Nephron (organoid): ENCODE results near the gene RAB37.

Source experiments
- H3K27ac Mint-ChIP-seq, 3 experiments: 2 replicates each; pipeline ENCODE4 v1.8.0; 2020; ENCODE audit warnings: mixed read lengths in 3 of 3, mild to moderate bottlenecking in 2 of 3, moderate library complexity in 1 of 3
- H3K27me3 Mint-ChIP-seq: 2 replicates; pipeline ENCODE4 v1.8.0; 2021; ENCODE audit warnings: low read depth, mild to moderate bottlenecking, moderate library complexity, mixed read lengths
- H3K36me3 Mint-ChIP-seq: 2 replicates; pipeline ENCODE4 v1.8.0; 2020; ENCODE audit warnings: low read depth, mixed read lengths
- H3K4me1 Mint-ChIP-seq: 2 replicates; pipeline ENCODE4 v1.8.0; 2020; ENCODE audit warnings: mixed read lengths
- H3K4me3 Mint-ChIP-seq, 3 experiments: 2 replicates each; pipeline ENCODE4 v1.8.0; 2020; ENCODE audit warnings: mild to moderate bottlenecking in 3 of 3, mixed read lengths in 3 of 3, moderate library complexity in 2 of 3
- H3K9me3 Mint-ChIP-seq: 2 replicates; pipeline ENCODE4 v1.8.0; 2020; ENCODE audit warnings: mixed read lengths
- CTCF ChIP-seq, 3 experiments: fragments of 200-600 bp; sonication (generic); IDR thresholded peaks; one replicate each; pipeline ENCODE4 v1.5.0; 2021; ENCODE audit warnings: antibody characterized with exemption in 3 of 3; ENCODE audit not compliant: unreplicated experiment in 3 of 3

The RAB37 gene

GRCh38 chr17:74767111-74767516 lies 30.1 kb downstream of the RAB37 start:
- Mint-ChIP-seq H3K4me3 (no peak overlapping the region), H3K9me3 (no peaks in the 10 kb centered on the region), H3K27ac (peak overlapping the region; percentile 49 to 65 (median 63)), H3K36me3 (peaks cover 22% of the 10 kb centered on the region), H3K27me3 (no peaks in the 10 kb centered on the region), H3K4me1 (peaks cover 19% of the 10 kb centered on the region)
- no peak for TF ChIP-seq CTCF (IDR thresholded peaks at IDR 0.05; ENCODE audit: unreplicated experiment in 3 of 3)

GRCh38 chr17:74768069-74768762 lies 31.2 kb downstream of the RAB37 start:
- Mint-ChIP-seq H3K36me3 (peaks cover 31% of the 10 kb centered on the region), H3K27me3 (no peaks in the 10 kb centered on the region), H3K9me3 (no peaks in the 10 kb centered on the region), H3K27ac (peak overlapping the region; percentile 74 to 80 (median 76)), H3K4me3 (no peak overlapping the region), H3K4me1 (peaks cover 12% of the 10 kb centered on the region)
- TF ChIP-seq CTCF (IDR thresholded peaks at IDR 0.05; ENCODE audit: unreplicated experiment in 3 of 3): no peak

GRCh38 chr17:74768763-74769114 lies 31.7 kb downstream of the RAB37 start:
- Mint-ChIP-seq H3K27ac (peak overlapping the region; percentile 23 to 80 (median 76)), H3K4me1 (peaks cover 14% of the 10 kb centered on the region), H3K4me3 (no peak overlapping the region), H3K9me3 (no peaks in the 10 kb centered on the region), H3K36me3 (peaks cover 32% of the 10 kb centered on the region), H3K27me3 (no peaks in the 10 kb centered on the region)
- no peak for TF ChIP-seq CTCF (IDR thresholded peaks at IDR 0.05; ENCODE audit: unreplicated experiment in 3 of 3)

- Mint-ChIP-seq H3K9me3 (no peaks in the 10 kb centered on the region), H3K27me3 (no peaks in the 10 kb centered on the region), H3K4me3 (no peak overlapping the region), H3K27ac (peak overlapping the region in 2 of 3 experiments; percentile 76 to 80), H3K36me3 (peaks cover 36% of the 10 kb centered on the region), H3K4me1 (peaks cover 14% of the 10 kb centered on the region)
- no peak for TF ChIP-seq CTCF (IDR thresholded peaks at IDR 0.05; ENCODE audit: unreplicated experiment in 3 of 3)
Measured at GRCh38 chr17:74769266-74769855, 32.3 kb downstream of the RAB37 start.

- no peak overlapping the region for H3K4me3 Mint-ChIP-seq
- TF ChIP-seq CTCF (IDR thresholded peaks at IDR 0.05; ENCODE audit: unreplicated experiment in 3 of 3): no peak
- H3K9me3 Mint-ChIP-seq: no peaks in the 10 kb centered on the region
- H3K27me3 Mint-ChIP-seq: no peaks in the 10 kb centered on the region
- peaks cover 14% of the 10 kb centered on the region for H3K4me1 Mint-ChIP-seq
- H3K36me3 Mint-ChIP-seq: peaks cover 36% of the 10 kb centered on the region
- peak overlapping the region in 2 of 3 experiments; percentile 68 to 84 for H3K27ac Mint-ChIP-seq
Measured at GRCh38 chr17:74769856-74770497, 32.9 kb downstream of the RAB37 start.
